Measurements from ENCODE around the gene PDE5A.

DNA sequence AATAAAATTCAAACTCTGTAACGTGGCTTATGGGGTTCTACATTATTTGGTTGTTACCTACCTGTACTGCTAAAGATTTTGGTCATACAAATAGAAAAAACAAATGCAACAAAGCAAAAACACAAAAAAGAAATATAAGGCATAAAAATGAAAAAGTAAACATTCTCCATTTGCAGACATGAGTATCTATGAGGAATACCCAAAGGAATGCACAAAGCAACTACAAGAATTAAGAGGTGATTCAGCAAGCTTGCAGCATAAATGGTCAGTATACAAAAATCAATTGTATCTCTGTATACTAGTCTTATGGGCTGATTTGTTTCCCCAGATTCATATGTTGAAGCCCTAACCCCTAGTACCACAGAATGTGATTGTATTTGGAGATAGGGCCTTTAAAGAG lies 3.6 kb upstream of the PDE5A start:
- TF ChIP-seq, protein P1, sequence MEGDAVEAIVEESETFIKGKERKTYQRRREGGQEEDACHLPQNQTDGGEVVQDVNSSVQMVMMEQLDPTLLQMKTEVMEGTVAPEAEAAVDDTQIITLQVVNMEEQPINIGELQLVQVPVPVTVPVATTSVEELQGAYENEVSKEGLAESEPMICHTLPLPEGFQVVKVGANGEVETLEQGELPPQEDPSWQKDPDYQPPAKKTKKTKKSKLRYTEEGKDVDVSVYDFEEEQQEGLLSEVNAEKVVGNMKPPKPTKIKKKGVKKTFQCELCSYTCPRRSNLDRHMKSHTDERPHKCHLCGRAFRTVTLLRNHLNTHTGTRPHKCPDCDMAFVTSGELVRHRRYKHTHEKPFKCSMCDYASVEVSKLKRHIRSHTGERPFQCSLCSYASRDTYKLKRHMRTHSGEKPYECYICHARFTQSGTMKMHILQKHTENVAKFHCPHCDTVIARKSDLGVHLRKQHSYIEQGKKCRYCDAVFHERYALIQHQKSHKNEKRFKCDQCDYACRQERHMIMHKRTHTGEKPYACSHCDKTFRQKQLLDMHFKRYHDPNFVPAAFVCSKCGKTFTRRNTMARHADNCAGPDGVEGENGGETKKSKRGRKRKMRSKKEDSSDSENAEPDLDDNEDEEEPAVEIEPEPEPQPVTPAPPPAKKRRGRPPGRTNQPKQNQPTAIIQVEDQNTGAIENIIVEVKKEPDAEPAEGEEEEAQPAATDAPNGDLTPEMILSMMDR (conservative IDR thresholded peaks at IDR 0.05) = no peak
- no peak for TF ChIP-seq EZH2 (IDR thresholded peaks at IDR 0.05; ENCODE audit: low read depth)

Measured in PC-9 (cell line).